Natural killer cell treated with Interleukin-12 subunit alpha and Interleukin-12 subunit beta and Interleukin-15 and Interleukin-18, amount 100 ng/mL, for 72 hours (primary cell): ENCODE measurements around the gene TRMT44. TPM values are rescaled to one million over a fixed set of nuclear protein-coding genes. Genes with fewer than 3 reads are reported as not detected.
"Not testable (repeated sequence)": the region's sequence is repeated elsewhere in the genome, so short reads cannot be mapped to it uniquely, and the experiment has no call there.

ENCODE experiments used
- ATAC-seq, 2 donors: fragments of 150-1000 bp; cut with Tn5 transposase in 1 of 2; sonication (Bioruptor Pico), chemical (Tn5 transposase) in 1 of 2; 2 replicates each; pipeline ENCODE4 v1.10.0; 2021
- DNase-seq: peaks from one replicate; pipeline ENCODE4 v3.0.0; 2022; ENCODE audit warnings: low spot score
- H3K27ac Mint-ChIP-seq, 2 donors: 1 replicate in 1 of 2; 2 replicates in 1 of 2; pipeline ENCODE4 v1.8.0; 2022; ENCODE audit warnings: mixed read lengths in 2 of 2, mild to moderate bottlenecking in 1 of 2, moderate library complexity in 1 of 2
- H3K27me3 Mint-ChIP-seq, 2 donors: 1 replicate in 1 of 2; 2 replicates in 1 of 2; pipeline ENCODE4 v1.8.0; 2022; ENCODE audit warnings: mixed read lengths in 2 of 2
- H3K36me3 Mint-ChIP-seq: one replicate; pipeline ENCODE4 v1.8.0; 2022; ENCODE audit warnings: mixed read lengths
- H3K4me1 Mint-ChIP-seq, 2 donors: 1 replicate in 1 of 2; 2 replicates in 1 of 2; pipeline ENCODE4 v1.8.0; 2022; ENCODE audit warnings: low read depth in 2 of 2, mixed read lengths in 2 of 2, mild to moderate bottlenecking in 1 of 2
- H3K4me3 Mint-ChIP-seq: one replicate; pipeline ENCODE4 v1.8.0; 2022; ENCODE audit warnings: mixed read lengths
- H3K9me3 Mint-ChIP-seq: 2 replicates; pipeline ENCODE4 v1.8.0; 2022; ENCODE audit warnings: mixed read lengths
- total RNA-seq, 2 donors: library from RNA; stranded (reverse); gene quantifications; one replicate each; pipeline ENCODE4 v1.2.3, GENCODE V29; 2022

The TRMT44 gene
- total RNA-seq, 2 donors from 2014 or later, result 23.8 to 57.1 TPM

DNA sequence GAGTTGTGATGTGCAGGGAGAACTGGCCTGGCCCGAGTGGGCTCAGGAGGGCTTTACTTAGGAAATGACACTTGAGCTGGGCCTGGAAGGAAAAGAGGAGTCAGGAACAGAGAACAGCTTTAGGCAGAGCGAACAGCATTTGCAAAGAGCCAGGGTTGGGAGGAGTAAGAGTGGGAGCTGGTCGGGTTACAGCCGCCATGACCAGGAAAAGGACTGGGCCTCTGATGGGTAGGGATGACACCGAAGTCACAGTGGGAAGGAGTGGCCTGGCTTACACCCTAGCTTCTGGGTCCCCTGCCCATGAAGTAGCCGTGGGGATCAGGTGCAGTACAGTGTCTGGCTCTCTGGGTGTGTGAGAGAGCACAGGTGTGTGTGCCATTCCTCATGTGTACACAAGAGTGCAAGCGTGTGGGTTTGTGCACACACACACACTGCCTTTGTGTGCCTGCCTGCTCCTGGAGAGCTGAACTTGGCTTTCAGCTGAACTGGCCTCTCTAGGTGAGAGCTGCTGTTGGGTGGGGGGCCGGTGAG lies 31.6 kb downstream of the TRMT44 start:
- ATAC-seq (no peak), DNase-seq (no peak)
- Mint-ChIP-seq H3K27me3 (no peaks in the 10 kb centered on the region), H3K9me3 (no peaks in the 10 kb centered on the region), H3K4me1 (peaks cover 0 to 5% of the 10 kb centered on the region in 2 donors), H3K4me3 (no peak overlapping the region), H3K27ac (peak overlapping the region in 1 of 2 donors; percentile 27), H3K36me3 (no peaks in the 10 kb centered on the region)

DNA sequence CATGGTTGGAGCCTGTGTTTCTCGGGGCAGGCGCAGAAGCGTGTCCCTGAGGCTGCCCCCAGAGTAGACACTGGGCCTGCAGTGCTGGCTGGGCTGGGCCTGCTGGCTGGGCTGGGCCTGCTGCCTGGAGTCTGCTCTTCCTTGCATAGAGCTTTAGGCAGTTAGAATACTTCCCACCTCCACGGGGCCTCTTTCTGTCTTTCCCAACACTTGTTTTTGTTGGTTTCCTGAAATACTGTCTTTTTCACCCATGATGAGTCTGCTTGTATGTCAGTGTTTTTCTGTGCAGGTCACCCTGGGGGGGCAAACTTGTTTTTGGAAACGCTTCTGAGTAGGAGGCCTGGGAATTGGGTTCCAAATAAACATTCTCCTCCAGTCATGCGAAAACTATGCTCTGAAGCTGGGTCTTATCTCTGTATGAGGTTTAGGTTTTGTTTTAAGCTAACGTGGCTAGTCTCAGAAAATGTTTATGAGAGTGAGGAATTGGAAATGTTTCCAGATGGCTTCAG lies 32.2 kb downstream of the TRMT44 start:
- no peaks in the 10 kb centered on the region for H3K27me3 Mint-ChIP-seq
- peaks cover 0 to 5% of the 10 kb centered on the region in 2 donors for H3K4me1 Mint-ChIP-seq
- no peaks in the 10 kb centered on the region for H3K9me3 Mint-ChIP-seq
- H3K27ac Mint-ChIP-seq, result no peak overlapping the region
- ATAC-seq (no peak), DNase-seq (no peak)
- H3K36me3 Mint-ChIP-seq, result no peaks in the 10 kb centered on the region
- no peak overlapping the region for H3K4me3 Mint-ChIP-seq

DNA sequence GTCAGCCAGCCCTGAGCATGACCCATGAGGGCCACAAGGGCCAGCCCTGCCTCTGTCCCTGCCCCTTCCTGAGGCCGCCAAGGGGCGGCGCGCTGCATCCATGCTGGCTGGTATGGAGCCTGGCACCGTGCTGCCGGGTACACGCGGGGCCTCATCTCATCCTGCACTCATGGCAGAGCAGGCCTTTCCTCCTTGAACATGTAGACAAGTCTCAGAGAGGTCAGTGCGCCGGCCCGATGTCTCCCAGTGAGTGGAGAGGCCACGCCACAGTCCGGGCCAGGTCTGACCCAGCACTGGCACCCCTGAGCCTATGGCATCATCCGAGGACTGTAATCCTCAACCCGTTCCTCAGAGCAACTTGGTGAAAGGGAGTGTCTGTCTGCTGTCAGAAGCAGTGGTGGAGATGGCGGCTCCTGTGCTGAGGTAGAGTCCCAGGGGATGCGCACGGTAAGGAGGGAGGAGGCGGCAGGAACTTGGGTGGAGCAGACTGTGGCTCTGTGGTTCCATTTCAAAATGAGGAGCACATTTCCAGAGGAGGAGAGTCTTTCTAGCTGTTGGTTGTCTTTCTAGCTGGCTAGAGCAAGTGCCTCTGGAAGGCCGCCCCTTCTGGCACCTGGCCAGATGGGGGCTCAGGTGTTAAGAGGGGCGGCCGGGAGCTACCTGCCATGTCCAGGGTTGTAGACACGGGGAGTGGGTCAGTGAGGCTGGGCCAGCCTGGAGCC lies 32.8 kb downstream of the TRMT44 start:
- H3K36me3 Mint-ChIP-seq, result no peaks in the 10 kb centered on the region

GRCh38 chr4:8473920-8474590 lies 33.5 kb downstream of the TRMT44 start:
- H3K9me3 Mint-ChIP-seq, result no peaks in the 10 kb centered on the region
- ATAC-seq, result no peak
- H3K27me3 Mint-ChIP-seq, result no peaks in the 10 kb centered on the region
- no peaks in the 10 kb centered on the region for H3K36me3 Mint-ChIP-seq
- no peak for DNase-seq
- H3K4me1 Mint-ChIP-seq, result peaks cover 0 to 5% of the 10 kb centered on the region in 2 donors
- H3K4me3 Mint-ChIP-seq, result no peak overlapping the region
- H3K27ac Mint-ChIP-seq, result no peak overlapping the region

More for the DNA sequence above, 32.8 kb downstream of the TRMT44 start:
- Mint-ChIP-seq H3K4me3 (no peak overlapping the region), H3K9me3 (no peaks in the 10 kb centered on the region), H3K4me1 (peaks cover 0 to 5% of the 10 kb centered on the region in 2 donors), H3K27ac (no peak overlapping the region), H3K27me3 (no peaks in the 10 kb centered on the region)
- DNase-seq, result no peak
- ATAC-seq, result no peak

DNA sequence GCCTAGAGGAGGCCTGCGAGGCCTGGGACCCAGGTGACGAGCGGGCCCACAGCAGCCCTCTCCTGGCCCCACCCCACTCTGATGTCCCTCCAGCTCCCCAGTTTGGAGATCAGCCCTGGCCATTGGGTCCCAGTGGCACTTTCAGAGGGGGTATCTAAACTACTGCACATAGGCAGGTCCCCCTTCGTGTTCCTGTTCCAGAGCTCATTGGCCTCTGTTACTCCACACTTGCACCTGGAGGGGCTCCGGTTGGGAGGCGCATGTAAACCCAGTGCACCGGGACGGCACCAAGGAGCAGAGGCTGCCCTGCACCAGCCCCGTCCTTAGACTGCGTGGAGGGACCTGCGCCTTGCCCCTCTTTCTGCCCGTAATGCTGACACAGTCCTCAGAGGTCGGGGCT lies 34.3 kb downstream of the TRMT44 start:
- no peak overlapping the region for H3K27ac Mint-ChIP-seq
- no peaks in the 10 kb centered on the region for H3K27me3 Mint-ChIP-seq
- no peak overlapping the region for H3K4me3 Mint-ChIP-seq
- ATAC-seq, result no peak
- no peaks in the 10 kb centered on the region for H3K9me3 Mint-ChIP-seq
- no peak for DNase-seq
- peaks cover 0 to 5% of the 10 kb centered on the region in 2 donors for H3K4me1 Mint-ChIP-seq
- no peaks in the 10 kb centered on the region for H3K36me3 Mint-ChIP-seq

GRCh38 chr4:8475751-8476575 lies 35.4 kb downstream of the TRMT44 start:
- ATAC-seq, result no peak
- no peaks in the 10 kb centered on the region for H3K27me3 Mint-ChIP-seq
- no peak overlapping the region for H3K27ac Mint-ChIP-seq
- H3K4me1 Mint-ChIP-seq, result peaks cover 0 to 5% of the 10 kb centered on the region in 2 donors
- H3K9me3 Mint-ChIP-seq, result no peaks in the 10 kb centered on the region
- no peak overlapping the region for H3K4me3 Mint-ChIP-seq
- DNase-seq, result no peak
- no peaks in the 10 kb centered on the region for H3K36me3 Mint-ChIP-seq

- DNase-seq (no peak), ATAC-seq (no peak)
- H3K27me3 Mint-ChIP-seq, result no peaks in the 10 kb centered on the region
- no peaks in the 10 kb centered on the region for H3K9me3 Mint-ChIP-seq
- no peak overlapping the region for H3K27ac Mint-ChIP-seq
- no peak overlapping the region for H3K4me3 Mint-ChIP-seq
- H3K4me1 Mint-ChIP-seq, result peaks cover 0 to 5% of the 10 kb centered on the region in 2 donors
- no peaks in the 10 kb centered on the region for H3K36me3 Mint-ChIP-seq
These were observed 36.6 kb downstream of the TRMT44 start for GRCh38 chr4:8477095-8477635.

- Mint-ChIP-seq H3K27ac (no peak overlapping the region), H3K9me3 (no peaks in the 10 kb centered on the region), H3K27me3 (no peaks in the 10 kb centered on the region), H3K4me3 (no peak overlapping the region), H3K4me1 (peaks cover 0 to 6% of the 10 kb centered on the region in 2 donors), H3K36me3 (no peaks in the 10 kb centered on the region)
- DNase-seq, result no peak
- no peak for ATAC-seq
These were observed 37.1 kb downstream of the TRMT44 start for GRCh38 chr4:8477676-8478075.

DNA sequence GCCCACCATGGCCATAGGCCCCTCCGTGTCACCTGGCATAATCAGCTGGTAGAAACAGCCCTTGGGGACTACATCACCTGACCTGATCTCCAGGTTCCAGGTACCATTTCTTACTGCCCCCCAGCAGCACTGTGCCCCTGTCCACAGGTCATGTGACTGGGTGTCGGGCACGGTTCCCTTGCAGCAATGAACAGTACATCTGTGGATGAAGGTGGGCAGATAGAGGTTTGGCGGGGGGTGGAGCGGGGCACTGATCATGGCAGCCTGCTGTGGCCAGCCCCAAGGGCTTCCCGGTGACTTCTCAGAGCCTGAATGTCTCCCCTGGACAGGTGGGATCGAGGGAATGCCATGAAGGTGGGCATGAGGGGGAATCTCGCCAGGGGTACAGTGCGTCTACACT lies 37.8 kb downstream of the TRMT44 start:
- Mint-ChIP-seq H3K27me3 (no peaks in the 10 kb centered on the region), H3K4me1 (peaks cover 0 to 4% of the 10 kb centered on the region in 2 donors), H3K27ac (no peak overlapping the region), H3K36me3 (no peaks in the 10 kb centered on the region), H3K9me3 (no peaks in the 10 kb centered on the region), H3K4me3 (no peak overlapping the region)
- ATAC-seq, result no peak
- DNase-seq, result no peak

DNA sequence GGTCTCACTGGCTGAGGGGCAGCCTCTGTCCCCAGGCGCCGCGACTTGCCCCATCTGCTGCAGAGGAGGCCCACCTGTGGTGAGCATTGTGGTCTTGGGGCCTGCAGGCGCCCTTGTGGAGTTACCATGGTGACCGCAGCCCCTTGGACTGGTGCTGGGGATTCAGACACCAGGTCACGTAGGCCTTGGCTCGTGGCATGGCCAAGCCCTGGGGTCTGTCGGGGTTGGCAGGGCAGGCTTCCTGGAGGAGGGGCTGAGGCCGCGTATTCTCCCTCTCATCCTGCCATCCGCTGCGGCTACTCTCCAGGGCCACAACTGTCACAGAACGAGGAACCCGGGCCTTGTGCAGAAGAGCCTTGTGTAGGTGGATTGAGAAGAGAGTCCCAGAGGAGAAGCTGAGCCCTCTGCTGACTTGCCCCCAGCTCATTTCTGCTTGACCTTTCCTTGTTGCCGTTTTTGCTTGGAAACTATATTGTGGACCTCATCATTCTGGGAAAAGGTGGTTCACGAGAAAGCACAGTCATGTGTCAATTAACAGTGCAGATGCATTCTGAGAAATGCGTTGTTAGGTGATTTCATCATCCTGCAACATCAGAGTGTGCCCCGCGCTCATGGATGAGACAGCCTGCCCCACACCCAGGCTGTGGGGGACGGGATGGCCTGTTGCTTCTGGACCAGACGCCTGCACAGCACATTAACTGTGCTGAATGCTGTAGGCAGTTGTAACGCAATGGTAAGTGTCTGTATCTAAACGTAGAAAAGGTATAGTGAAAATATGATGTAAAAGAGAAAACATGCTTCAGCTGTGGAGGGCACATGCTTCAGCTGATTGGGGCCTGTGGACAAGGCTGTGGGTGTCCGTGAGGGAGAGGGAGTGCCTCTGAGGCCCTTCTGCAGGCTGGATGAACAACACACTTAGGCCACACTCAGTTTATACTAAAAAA lies 38.5 kb downstream of the TRMT44 start:
- Mint-ChIP-seq H3K36me3 (no peaks in the 10 kb centered on the region), H3K9me3 (no peaks in the 10 kb centered on the region), H3K4me1 (peaks cover 0 to 4% of the 10 kb centered on the region in 2 donors), H3K4me3 (no peak overlapping the region), H3K27me3 (no peaks in the 10 kb centered on the region), H3K27ac (peak overlapping the region in 1 of 2 donors; percentile 14)
- DNase-seq (no peak), ATAC-seq (no peak)

- Mint-ChIP-seq H3K4me1 (peaks cover 0 to 4% of the 10 kb centered on the region in 2 donors), H3K27me3 (no peaks in the 10 kb centered on the region), H3K27ac (no peak overlapping the region), H3K4me3 (no peak overlapping the region), H3K9me3 (no peaks in the 10 kb centered on the region), H3K36me3 (no peaks in the 10 kb centered on the region)
- no peak for ATAC-seq
- no peak for DNase-seq
These were observed 39.6 kb downstream of the TRMT44 start for GRCh38 chr4:8480221-8480620.

DNA sequence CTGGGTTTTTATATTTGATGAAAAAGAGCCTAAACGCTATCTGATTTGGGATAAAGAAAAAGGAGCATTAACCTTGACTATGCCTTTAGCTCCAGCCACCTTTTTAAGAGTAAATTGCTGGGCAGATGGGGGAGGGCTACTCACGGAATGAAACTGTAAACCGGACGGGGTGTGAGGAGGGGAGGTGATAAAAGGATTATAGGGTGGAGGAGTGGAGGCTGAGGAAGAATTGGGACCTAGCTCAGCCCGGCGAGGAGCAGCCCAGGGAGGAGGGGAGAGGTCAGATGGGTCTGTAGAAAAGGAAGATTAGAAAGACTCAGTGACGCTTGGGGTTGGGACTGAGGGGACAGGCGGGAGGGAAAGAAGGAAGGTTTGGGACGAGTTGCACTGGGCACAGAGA lies 46.1 kb downstream of the TRMT44 start:
- peak; percentile 3 for DNase-seq
- not testable (repeated sequence) for H3K9me3 Mint-ChIP-seq, H3K4me1 Mint-ChIP-seq, ATAC-seq, H3K27ac Mint-ChIP-seq, H3K4me3 Mint-ChIP-seq, H3K36me3 Mint-ChIP-seq, H3K27me3 Mint-ChIP-seq
